Osteocyte (in vitro differentiated cells): Measurements from ENCODE around the gene RTEL1. TPM values are rescaled to one million over a fixed set of nuclear protein-coding genes. Genes with fewer than 3 reads are reported as not detected.

ENCODE experiments used
- DNase-seq: peaks from one replicate; pipeline ENCODE4 v3.0.0; 2021; ENCODE audit warnings: mixed read lengths; ENCODE audit not compliant: unreplicated experiment; ENCODE audit errors: extremely low spot score
- H3K27ac Mint-ChIP-seq: one replicate; pipeline ENCODE4 v1.8.0; 2021; ENCODE audit warnings: mild to moderate bottlenecking, mixed read lengths; ENCODE audit not compliant: unreplicated experiment
- H3K27me3 Mint-ChIP-seq: one replicate; pipeline ENCODE4 v1.8.0; 2021; ENCODE audit warnings: mixed read lengths; ENCODE audit not compliant: unreplicated experiment
- H3K36me3 Mint-ChIP-seq: one replicate; pipeline ENCODE4 v1.8.0; 2021; ENCODE audit warnings: mixed read lengths; ENCODE audit not compliant: unreplicated experiment
- H3K4me1 Mint-ChIP-seq: one replicate; pipeline ENCODE4 v1.8.0; 2021; ENCODE audit warnings: mixed read lengths; ENCODE audit not compliant: unreplicated experiment
- H3K4me3 Mint-ChIP-seq: one replicate; pipeline ENCODE4 v1.8.0; 2021; ENCODE audit warnings: mild to moderate bottlenecking, moderate library complexity, mixed read lengths; ENCODE audit not compliant: unreplicated experiment
- H3K9me3 Mint-ChIP-seq: one replicate; pipeline ENCODE4 v1.8.0; 2021; ENCODE audit warnings: mixed read lengths; ENCODE audit not compliant: unreplicated experiment
- CTCF ChIP-seq: fragments of 200-600 bp; sonication (generic); IDR thresholded peaks from 2 replicates; pipeline ENCODE4 v1.5.0; 2021; ENCODE audit warnings: antibody characterized with exemption, mild to moderate bottlenecking, moderate library complexity
- total RNA-seq: library from RNA; stranded (reverse); gene quantifications from 2 replicates; pipeline ENCODE4 v1.2.1, GENCODE V29; 2021

The RTEL1 gene
- total RNA-seq, 1 donor from 2014 or later: 34.1 TPM

DNA sequence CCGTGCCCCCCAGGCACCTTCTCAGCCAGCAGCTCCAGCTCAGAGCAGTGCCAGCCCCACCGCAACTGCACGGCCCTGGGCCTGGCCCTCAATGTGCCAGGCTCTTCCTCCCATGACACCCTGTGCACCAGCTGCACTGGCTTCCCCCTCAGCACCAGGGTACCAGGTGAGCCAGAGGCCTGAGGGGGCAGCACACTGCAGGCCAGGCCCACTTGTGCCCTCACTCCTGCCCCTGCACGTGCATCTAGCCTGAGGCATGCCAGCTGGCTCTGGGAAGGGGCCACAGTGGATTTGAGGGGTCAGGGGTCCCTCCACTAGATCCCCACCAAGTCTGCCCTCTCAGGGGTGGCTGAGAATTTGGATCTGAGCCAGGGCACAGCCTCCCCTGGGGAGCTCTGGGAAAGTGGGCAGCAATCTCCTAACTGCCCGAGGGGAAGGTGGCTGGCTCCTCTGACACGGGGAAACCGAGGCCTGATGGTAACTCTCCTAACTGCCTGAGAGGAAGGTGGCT lies 39.3 kb downstream of the RTEL1 start:
- no peak overlapping the region for H3K4me3 Mint-ChIP-seq

DNA sequence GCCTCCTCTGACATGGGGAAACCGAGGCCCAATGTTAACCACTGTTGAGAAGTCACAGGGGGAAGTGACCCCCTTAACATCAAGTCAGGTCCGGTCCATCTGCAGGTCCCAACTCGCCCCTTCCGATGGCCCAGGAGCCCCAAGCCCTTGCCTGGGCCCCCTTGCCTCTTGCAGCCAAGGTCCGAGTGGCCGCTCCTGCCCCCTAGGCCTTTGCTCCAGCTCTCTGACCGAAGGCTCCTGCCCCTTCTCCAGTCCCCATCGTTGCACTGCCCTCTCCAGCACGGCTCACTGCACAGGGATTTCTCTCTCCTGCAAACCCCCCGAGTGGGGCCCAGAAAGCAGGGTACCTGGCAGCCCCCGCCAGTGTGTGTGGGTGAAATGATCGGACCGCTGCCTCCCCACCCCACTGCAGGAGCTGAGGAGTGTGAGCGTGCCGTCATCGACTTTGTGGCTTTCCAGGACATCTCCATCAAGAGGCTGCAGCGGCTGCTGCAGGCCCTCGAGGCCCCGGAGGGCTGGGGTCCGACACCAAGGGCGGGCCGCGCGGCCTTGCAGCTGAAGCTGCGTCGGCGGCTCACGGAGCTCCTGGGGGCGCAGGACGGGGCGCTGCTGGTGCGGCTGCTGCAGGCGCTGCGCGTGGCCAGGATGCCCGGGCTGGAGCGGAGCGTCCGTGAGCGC lies 39.9 kb downstream of the RTEL1 start:
- H3K4me1 Mint-ChIP-seq: peaks cover 28% of the 10 kb centered on the region
- no peaks in the 10 kb centered on the region for H3K9me3 Mint-ChIP-seq
- DNase-seq: no peak
- no peak overlapping the region for H3K27ac Mint-ChIP-seq
- no peak for TF ChIP-seq CTCF
- no peaks in the 10 kb centered on the region for H3K27me3 Mint-ChIP-seq
- H3K36me3 Mint-ChIP-seq: no peaks in the 10 kb centered on the region
- H3K4me3 Mint-ChIP-seq: no peak overlapping the region

More for the DNA sequence above, 39.3 kb downstream of the RTEL1 start:
- Mint-ChIP-seq H3K4me1 (peaks cover 31% of the 10 kb centered on the region), H3K9me3 (no peaks in the 10 kb centered on the region), H3K27ac (peak overlapping the region; percentile 18), H3K36me3 (no peaks in the 10 kb centered on the region), H3K27me3 (no peaks in the 10 kb centered on the region)
- no peak for TF ChIP-seq CTCF
- no peak for DNase-seq

GRCh38 chr20:63698739-63699465 lies 40.8 kb downstream of the RTEL1 start:
- no peak for DNase-seq
- TF ChIP-seq CTCF: no peak
- peaks cover 28% of the 10 kb centered on the region for H3K4me1 Mint-ChIP-seq
- no peaks in the 10 kb centered on the region for H3K36me3 Mint-ChIP-seq
- no peaks in the 10 kb centered on the region for H3K9me3 Mint-ChIP-seq
- no peak overlapping the region for H3K4me3 Mint-ChIP-seq
- no peaks in the 10 kb centered on the region for H3K27me3 Mint-ChIP-seq
- peak overlapping the region; percentile 82 for H3K27ac Mint-ChIP-seq

GRCh38 chr20:63699466-63700198 lies 41.5 kb downstream of the RTEL1 start:
- H3K36me3 Mint-ChIP-seq: peaks cover under 1% of the 10 kb centered on the region
- no peak for DNase-seq
- H3K4me1 Mint-ChIP-seq: peaks cover 28% of the 10 kb centered on the region
- H3K9me3 Mint-ChIP-seq: no peaks in the 10 kb centered on the region
- H3K4me3 Mint-ChIP-seq: no peak overlapping the region
- TF ChIP-seq CTCF: no peak
- peak overlapping the region; percentile 82 for H3K27ac Mint-ChIP-seq
- H3K27me3 Mint-ChIP-seq: no peaks in the 10 kb centered on the region
